ENCODE measurements around the gene STAM2. TPM values are rescaled to one million over a fixed set of nuclear protein-coding genes. Genes with fewer than 3 reads are reported as not detected.

Gene STAM2
- total RNA-seq, 1 experiment from 2014 or later = 14.2 TPM

GRCh38 chr2:152094014-152094413 is 81.5 kb downstream of the STAM2 start:
- Histone ChIP-seq H2BK20ac (ENCODE audit: low read depth, low read length, poor library complexity, severe bottlenecking) (no peak overlapping the region), H2BK12ac (ENCODE audit: insufficient read length, low read depth, low read length) (no peak overlapping the region), H2BK120ac (ENCODE audit: low read depth, low read length, poor library complexity, severe bottlenecking) (no peak overlapping the region), H3K14ac (ENCODE audit: insufficient read depth, low read length) (no peak overlapping the region), H3K4me2 (ENCODE audit: insufficient read depth, insufficient read length, low read length) (no peak overlapping the region), H3K27me3 (ENCODE audit: insufficient read depth, low read length) (peaks cover 12% of the 10 kb centered on the region; the same call in 1 of the 2 replicates), H3K9ac (ENCODE audit: extremely low read depth, insufficient read length, low read length) (no peak overlapping the region), H3K4me1 (ENCODE audit: insufficient read depth, low read length) (no peaks in the 10 kb centered on the region), H2AFZ (ENCODE audit: low read length) (no peak overlapping the region), H3K4ac (ENCODE audit: low read depth, low read length) (no peak overlapping the region), H3T11ph (ENCODE audit: low read length) (no peak overlapping the region), H3K9me3 (ENCODE audit: control insufficient read depth, low read depth, low read length) (no peaks in the 10 kb centered on the region), H3K79me2 (ENCODE audit: insufficient read depth, low read length) (no peaks in the 10 kb centered on the region), H4K5ac (ENCODE audit: insufficient read length, low read depth, low read length) (no peak overlapping the region), H2BK5ac (ENCODE audit: insufficient read length, low read length) (no peak overlapping the region), H2BK15ac (ENCODE audit: low read depth, low read length) (no peak overlapping the region), H3K56ac (ENCODE audit: insufficient read length, low read depth, low read length) (no peak overlapping the region), H3K23me2 (ENCODE audit: insufficient read length, low read depth, low read length, poor library complexity, severe bottlenecking) (peaks cover 10% of the 10 kb centered on the region), H2AK5ac (ENCODE audit: insufficient read length, low read length) (no peak overlapping the region), H3K27ac (ENCODE audit: insufficient read length, low read depth, low read length) (no peak overlapping the region), H4K91ac (ENCODE audit: insufficient read length, low read depth, low read length) (no peak overlapping the region), H3K23ac (ENCODE audit: insufficient read length, low read depth, low read length) (no peak overlapping the region), H3K79me1 (ENCODE audit: insufficient read depth, low read depth, low read length, poor library complexity, severe bottlenecking) (no peaks in the 10 kb centered on the region), H3K18ac (ENCODE audit: insufficient read length, low read depth, low read length) (no peak overlapping the region), H4K8ac (replicated peaks; ENCODE audit: insufficient read length, low read depth, low read length) (no peak overlapping the region), H4K20me1 (ENCODE audit: control insufficient read depth, insufficient read depth, insufficient read length) (no peaks in the 10 kb centered on the region)
- Mint-ChIP-seq H3K4me1 (peaks cover 9 to 10% of the 10 kb centered on the region in 2 experiments), H3K27me3 (ENCODE audit: low read depth) (peaks cover 57% of the 10 kb centered on the region), H3K4me3 (no peak overlapping the region), H3K36me3 (ENCODE audit: insufficient read depth in 1 of 3, low read depth in 3 of 3) (no peaks in the 10 kb centered on the region), H3K27ac (no peak overlapping the region), H3K9me3 (no peaks in the 10 kb centered on the region; a peak in 1 of 5 replicates)
- DNase-seq = no peak
- no peak for TF ChIP-seq CTCF (conservative IDR thresholded peaks at IDR 0.05)
- WGBS (ENCODE audit: extremely low coverage, insufficient read length, low lambda C conversion rate) = no CpG with 5 or more reads among the region's 2 CpGs

Measured in H9 (cell line).